ENCODE data around the gene HEPHL1.
"Not testable (repeated sequence)": the region's sequence is repeated elsewhere in the genome, so short reads cannot be mapped to it uniquely, and the experiment has no call there.

HEPHL1 gene

GRCh38 chr11:94084164-94084563 is 63.0 kb downstream of the HEPHL1 start:
- DNase-seq (ENCODE audit: low read depth) = no peak

- DNase-seq (ENCODE audit: low read depth) = no peak
Measured at GRCh38 chr11:94088906-94089305, 67.8 kb downstream of the HEPHL1 start.

- DNase-seq (ENCODE audit: low read depth) = no peak
Measured at GRCh38 chr11:94089341-94089740, 68.2 kb downstream of the HEPHL1 start.

GRCh38 chr11:94090401-94090800 is 69.2 kb downstream of the HEPHL1 start:
- DNase-seq (ENCODE audit: low read depth) = no peak

GRCh38 chr11:94091091-94091490 is 69.9 kb downstream of the HEPHL1 start:
- DNase-seq (ENCODE audit: low read depth) = no peak

- DNase-seq (ENCODE audit: low read depth) = no peak
Measured at GRCh38 chr11:94100253-94100652, 79.1 kb downstream of the HEPHL1 start.

GRCh38 chr11:94103471-94103870 is 82.3 kb downstream of the HEPHL1 start:
- no peak for DNase-seq (ENCODE audit: low read depth)

- DNase-seq (ENCODE audit: low read depth) = no peak
Measured at GRCh38 chr11:94104734-94105133, 83.6 kb downstream of the HEPHL1 start.

GRCh38 chr11:94106716-94107115 is 85.6 kb downstream of the HEPHL1 start:
- no peak for DNase-seq (ENCODE audit: low read depth)

- no peak for DNase-seq (ENCODE audit: low read depth)
Measured at GRCh38 chr11:94107363-94107762, 86.2 kb downstream of the HEPHL1 start.

GRCh38 chr11:94111241-94111640 is 90.1 kb downstream of the HEPHL1 start:
- DNase-seq (ENCODE audit: low read depth) = no peak

GRCh38 chr11:94111660-94112059 is 90.5 kb downstream of the HEPHL1 start:
- DNase-seq (ENCODE audit: low read depth) = no peak

GRCh38 chr11:94112206-94112953 is 91.2 kb downstream of the HEPHL1 start:
- no peak for DNase-seq (ENCODE audit: low read depth)

GRCh38 chr11:94117197-94117574 is 96.0 kb downstream of the HEPHL1 start:
- no peak for DNase-seq (ENCODE audit: low read depth)

GRCh38 chr11:94117871-94118270 is 96.7 kb downstream of the HEPHL1 start:
- no peak for DNase-seq (ENCODE audit: low read depth)

GRCh38 chr11:94119676-94120075 is 98.5 kb downstream of the HEPHL1 start:
- not testable (repeated sequence) for DNase-seq (ENCODE audit: low read depth)

- DNase-seq (ENCODE audit: low read depth) = not testable (repeated sequence)
Measured at GRCh38 chr11:94120516-94120915, 99.4 kb downstream of the HEPHL1 start.

GRCh38 chr11:94120946-94121345 is 99.8 kb downstream of the HEPHL1 start:
- no peak for DNase-seq (ENCODE audit: low read depth)

- DNase-seq (ENCODE audit: low read depth) = no peak
Measured at GRCh38 chr11:94125407-94126115, 104.4 kb downstream of the HEPHL1 start.

GRCh38 chr11:94127638-94128037 is 106.5 kb downstream of the HEPHL1 start:
- no peak for DNase-seq (ENCODE audit: low read depth)

GRCh38 chr11:94128291-94128745 is 107.2 kb downstream of the HEPHL1 start:
- no peak for DNase-seq (ENCODE audit: low read depth)

- peak; percentile 58 for DNase-seq (ENCODE audit: low read depth)
Measured at GRCh38 chr11:94128746-94129511, 107.8 kb downstream of the HEPHL1 start, which contains the start of gene PANX1. TSS of gene PANX1 (plus strand) at chr11:94128841. CDS start at chr11:94129313, 472 bp downstream.
